ENCODE results near the gene PLEKHG2.
"Not testable (repeated sequence)": the region's sequence is repeated elsewhere in the genome, so short reads cannot be mapped to it uniquely, and the experiment has no call there.

Gene PLEKHG2

GRCh38 chr19:39412100-39412866 is at the start of gene PLEKHG2:
Gene PLEKHG2 (plus strand): TSS chr19:39412669. CDS start chr19:39414087, 1,418 bp downstream.
- DNase-seq (ENCODE audit: low read depth), result peak; percentile 100

GRCh38 chr19:39362682-39363657 is 49.5 kb upstream of the PLEKHG2 start:
- DNase-seq (ENCODE audit: low read depth), result peak; percentile 86

GRCh38 chr19:39363901-39364457 is 48.5 kb upstream of the PLEKHG2 start:
- DNase-seq (ENCODE audit: low read depth), result peak; percentile 71

- no peak for DNase-seq (ENCODE audit: low read depth)
These were observed 46.9 kb upstream of the PLEKHG2 start for GRCh38 chr19:39365531-39365930.

GRCh38 chr19:39369200-39369599 is 43.3 kb upstream of the PLEKHG2 start:
- DNase-seq (ENCODE audit: low read depth), result no peak

- no peak for DNase-seq (ENCODE audit: low read depth)
These were observed 41.7 kb upstream of the PLEKHG2 start for GRCh38 chr19:39370735-39371134.

GRCh38 chr19:39372047-39372802 is 40.2 kb upstream of the PLEKHG2 start:
- DNase-seq (ENCODE audit: low read depth), result peak; percentile 99

GRCh38 chr19:39372941-39373340 is 39.5 kb upstream of the PLEKHG2 start:
- DNase-seq (ENCODE audit: low read depth), result peak; percentile 69

GRCh38 chr19:39375929-39376328 is 36.5 kb upstream of the PLEKHG2 start:
- DNase-seq (ENCODE audit: low read depth), result no peak

- DNase-seq (ENCODE audit: low read depth), result no peak
These were observed 34.8 kb upstream of the PLEKHG2 start for GRCh38 chr19:39377373-39378362.

- DNase-seq (ENCODE audit: low read depth), result not testable (repeated sequence)
These were observed 33.1 kb upstream of the PLEKHG2 start for GRCh38 chr19:39379366-39379765.

GRCh38 chr19:39379865-39380396 is 32.5 kb upstream of the PLEKHG2 start:
- no peak for DNase-seq (ENCODE audit: low read depth)

- no peak for DNase-seq (ENCODE audit: low read depth)
These were observed 31.7 kb upstream of the PLEKHG2 start for GRCh38 chr19:39380521-39381502.

GRCh38 chr19:39381910-39382611 is 30.4 kb upstream of the PLEKHG2 start:
- peak; percentile 30 for DNase-seq (ENCODE audit: low read depth)

GRCh38 chr19:39382991-39383828 is 29.3 kb upstream of the PLEKHG2 start:
- no peak for DNase-seq (ENCODE audit: low read depth)

GRCh38 chr19:39384839-39385568 is 27.5 kb upstream of the PLEKHG2 start:
- DNase-seq (ENCODE audit: low read depth), result no peak
